Measurements from ENCODE around the gene PTGDR2.

- TF ChIP-seq CTCF (IDR thresholded peaks at IDR 0.05) (no peak), POLR2A (IDR thresholded peaks at IDR 0.05) (no peak), EP300 (IDR thresholded peaks at IDR 0.05) (no peak), POLR2AphosphoS5 (IDR thresholded peaks at IDR 0.05) (no peak)
These were observed 13.7 kb upstream of the PTGDR2 start for GRCh38 chr11:60869451-60869825.

All from gastroesophageal sphincter (tissue), 3 donors.